HG02870 (cell line): ENCODE measurements around the gene IL22RA2.
"Not testable (repeated sequence)": the region's sequence is repeated elsewhere in the genome, so short reads cannot be mapped to it uniquely, and the experiment has no call there.

Experiments
- ATAC-seq: cut with Tn5 transposase; IDR thresholded peaks from one replicate; pipeline ENCODE4 v1.9.1; 2021; ENCODE audit warnings: mild to moderate bottlenecking, moderate library complexity; ENCODE audit not compliant: unreplicated experiment

Gene IL22RA2

DNA sequence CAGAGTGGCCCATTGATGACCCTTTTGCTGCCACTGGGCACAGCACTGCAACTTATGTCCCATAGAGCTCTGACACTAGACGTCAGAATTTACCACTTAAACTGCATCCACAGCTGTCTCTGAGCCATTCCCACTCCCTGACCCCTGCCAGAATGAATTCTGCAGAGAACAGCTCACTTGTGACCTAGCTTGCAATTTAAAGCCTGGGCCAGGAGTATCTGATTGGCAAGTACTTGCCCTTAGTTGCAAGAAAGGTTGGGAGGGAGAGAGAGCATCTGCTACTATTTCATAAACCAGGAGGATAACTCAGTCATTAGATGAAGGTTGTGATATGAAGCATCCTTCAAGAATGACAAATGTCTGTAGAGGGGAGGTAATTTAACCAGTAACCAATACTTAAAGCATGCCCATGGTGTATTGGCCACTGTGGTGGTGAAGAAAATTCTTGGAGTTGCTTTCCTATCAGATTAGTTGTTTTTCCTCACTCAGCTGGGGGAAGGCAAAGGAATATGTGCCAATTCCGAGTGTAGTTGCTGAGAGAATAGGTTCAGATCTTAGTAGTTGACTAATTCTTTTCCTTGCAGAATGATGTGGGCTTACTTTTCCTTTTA is 46.5 kb downstream of the IL22RA2 start:
- ATAC-seq, result no peak

DNA sequence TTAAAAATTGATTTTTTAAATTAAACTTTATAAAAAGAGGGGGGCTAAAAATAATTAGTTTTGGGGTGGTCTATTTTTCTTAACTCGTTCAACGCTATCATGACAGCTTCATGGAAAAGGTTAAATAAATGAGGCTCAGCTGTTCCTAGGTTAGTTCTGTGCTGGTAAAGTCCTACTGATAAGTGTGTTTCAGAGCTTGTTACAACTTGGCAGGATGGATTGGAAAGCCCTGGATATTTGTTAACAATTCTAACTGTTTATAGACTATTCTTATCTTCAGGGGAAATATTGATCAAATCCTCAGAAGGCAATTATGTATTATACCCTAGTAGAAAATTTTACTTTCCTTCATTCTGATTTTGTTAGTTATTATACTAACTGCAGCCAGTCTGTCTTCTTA is 50.4 kb downstream of the IL22RA2 start:
- no peak for ATAC-seq

DNA sequence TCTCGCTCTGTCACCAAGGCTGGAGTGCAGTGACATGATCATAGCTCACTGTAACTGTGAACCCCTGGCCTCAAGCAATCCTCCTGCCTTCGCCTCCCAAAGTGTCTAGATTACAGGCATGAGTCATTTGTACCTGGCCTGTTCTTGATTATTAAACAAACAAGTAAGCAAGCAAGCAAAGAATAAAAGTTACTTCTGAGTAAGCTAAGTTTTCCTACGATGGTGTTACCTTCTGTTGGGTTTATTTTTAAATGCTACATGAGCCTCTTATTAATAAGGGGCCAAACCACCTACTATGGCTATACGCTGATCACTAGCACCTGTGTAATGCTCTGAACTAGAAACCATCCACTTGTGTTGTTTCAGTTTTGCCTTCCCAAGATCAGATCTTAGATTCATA is 50.8 kb downstream of the IL22RA2 start:
- ATAC-seq, result peak; percentile 90

DNA sequence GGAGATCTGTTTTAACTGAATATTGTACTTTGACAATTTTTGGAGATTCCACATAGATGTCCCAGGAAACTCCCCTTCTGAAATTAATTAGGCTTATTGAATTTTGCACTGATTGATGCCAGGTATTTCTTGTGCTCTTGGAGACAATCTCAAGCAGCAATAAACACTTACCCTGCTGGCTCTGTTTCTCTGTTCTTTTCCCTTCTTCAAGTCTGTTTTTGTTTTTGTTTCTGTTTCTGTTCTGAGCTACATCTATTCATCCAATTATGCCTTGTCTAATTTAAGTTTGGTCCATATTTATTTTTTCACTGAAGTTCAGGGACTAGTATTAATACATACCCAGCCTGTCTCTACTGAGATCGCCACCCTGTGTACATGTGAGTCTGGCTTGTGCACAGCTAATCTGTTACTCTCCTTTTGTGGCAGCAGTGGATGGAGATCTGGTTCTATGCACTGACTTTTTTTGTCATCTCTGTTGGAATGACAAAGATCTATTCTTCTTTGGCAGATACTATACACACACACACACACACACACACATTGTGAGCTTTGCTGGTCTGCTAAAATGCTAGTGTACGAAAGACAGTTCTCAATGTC is 51.9 kb downstream of the IL22RA2 start:
- ATAC-seq, result no peak

DNA sequence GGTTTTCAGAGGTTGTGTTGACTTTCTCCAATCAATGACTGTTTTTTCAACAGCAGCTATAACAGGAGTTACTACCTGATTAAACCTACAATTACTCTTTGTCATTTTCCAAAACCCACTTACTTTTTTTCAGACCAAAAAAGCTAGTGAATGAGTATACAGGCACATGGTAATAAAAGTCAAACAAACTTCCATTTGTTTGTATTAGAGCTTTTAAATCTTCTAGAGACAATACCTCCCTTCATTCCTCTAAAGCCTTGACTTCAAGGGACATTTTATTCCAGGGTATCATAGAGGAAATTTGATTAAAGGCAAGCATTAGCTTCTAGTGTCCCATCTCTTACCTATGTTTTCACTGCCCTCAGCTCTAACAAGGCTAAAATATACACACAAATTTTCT is 52.7 kb downstream of the IL22RA2 start:
- ATAC-seq, result no peak

DNA sequence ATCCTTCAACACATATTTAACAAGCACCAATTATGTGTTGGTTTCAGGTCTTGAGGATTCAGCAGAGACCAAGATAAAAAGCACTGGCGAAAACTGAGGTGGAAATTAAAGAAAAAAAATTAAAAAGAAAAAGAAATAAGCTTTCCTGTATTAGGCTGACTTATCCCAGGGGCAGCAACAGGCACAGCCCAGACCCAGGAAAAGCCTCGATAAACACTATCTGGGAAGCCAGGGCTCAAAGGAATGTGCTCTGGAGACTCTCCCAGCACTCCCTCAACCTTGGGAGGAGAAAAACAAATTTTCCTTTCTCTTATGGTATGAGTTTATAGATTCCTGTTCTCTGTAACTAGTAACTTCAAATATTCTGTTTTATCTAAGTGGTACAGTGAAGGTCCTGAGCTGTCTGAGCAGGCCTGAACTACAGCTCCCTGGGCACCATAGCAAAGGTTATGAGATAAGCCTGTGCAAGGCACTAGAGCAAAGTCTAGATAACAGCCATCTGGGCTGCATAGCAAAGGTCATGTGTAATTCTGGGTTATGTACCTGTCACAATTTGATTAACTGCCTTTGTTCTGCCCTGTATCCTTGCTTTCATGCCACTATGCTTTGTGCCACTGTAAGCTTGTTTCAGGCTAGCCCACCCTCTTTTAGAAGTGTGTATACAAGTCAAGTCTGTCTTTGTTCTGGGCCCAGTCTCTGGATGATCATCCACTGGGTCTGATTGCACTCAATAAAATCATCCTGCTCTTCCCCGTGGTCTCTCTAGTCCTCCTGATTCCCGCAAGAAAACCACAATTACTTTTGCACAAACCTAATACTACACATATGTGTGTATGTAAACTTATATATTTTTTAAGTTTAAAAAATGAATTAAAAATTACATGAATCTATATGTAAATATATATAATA is 54.0 kb downstream of the IL22RA2 start:
- ATAC-seq, result no peak

DNA sequence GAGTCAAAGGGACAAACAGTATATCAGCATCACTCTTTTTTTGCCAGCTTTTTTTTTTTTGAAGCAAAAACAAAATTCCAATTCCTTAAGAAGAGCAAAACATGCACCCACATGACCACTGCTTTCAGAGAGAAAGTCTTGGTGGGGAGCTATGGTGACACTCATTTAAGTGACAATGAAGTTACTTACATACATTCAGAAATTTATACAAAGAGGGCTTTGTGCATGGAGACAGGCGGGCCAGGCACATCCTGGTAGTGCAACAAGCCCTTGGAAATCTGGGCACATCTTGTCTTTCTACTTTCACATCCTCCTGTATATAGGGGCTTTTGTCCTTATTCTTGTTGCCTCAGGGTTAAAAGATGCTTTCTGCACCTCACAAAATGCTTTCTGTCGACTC is 55.9 kb downstream of the IL22RA2 start:
- ATAC-seq, result no peak

DNA sequence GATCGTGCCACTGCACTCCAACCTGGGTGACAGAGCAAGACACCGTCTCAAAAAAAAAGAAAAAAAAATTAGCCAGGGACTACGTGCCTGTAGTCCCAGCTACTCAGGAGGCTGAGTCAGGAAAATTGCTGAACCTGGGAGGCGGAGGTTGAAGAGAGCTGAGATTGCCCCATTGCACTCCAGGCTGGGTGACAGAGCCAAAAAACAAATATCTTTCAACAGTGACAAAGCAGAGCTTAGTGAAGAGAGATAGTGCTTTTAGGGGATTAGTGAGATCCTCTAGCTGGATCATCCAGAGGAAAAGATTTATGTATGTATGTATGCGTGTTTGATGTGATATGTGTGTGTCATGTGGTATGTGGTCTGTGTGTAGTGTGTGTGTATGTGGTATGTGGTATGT is 56.6 kb downstream of the IL22RA2 start:
- ATAC-seq, result no peak

DNA sequence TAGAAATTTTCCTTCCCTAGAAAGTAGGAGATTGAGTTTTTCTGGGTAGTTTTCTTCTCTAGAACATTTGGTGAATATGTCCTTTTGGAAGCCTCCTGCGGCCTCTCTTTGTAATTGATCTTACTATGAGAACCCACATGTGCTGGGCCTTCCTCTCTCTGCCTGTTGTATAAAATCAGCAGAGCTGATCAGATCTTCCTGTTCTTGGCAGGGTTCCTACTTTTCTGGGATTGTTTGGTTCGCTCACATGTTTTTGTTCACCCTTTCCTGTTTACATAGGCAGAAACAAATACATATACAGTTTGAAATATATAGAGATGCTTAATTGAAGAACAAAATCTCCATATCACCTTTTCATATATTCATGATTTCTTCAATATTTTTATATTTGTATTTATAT is 57.8 kb downstream of the IL22RA2 start:
- no peak for ATAC-seq

DNA sequence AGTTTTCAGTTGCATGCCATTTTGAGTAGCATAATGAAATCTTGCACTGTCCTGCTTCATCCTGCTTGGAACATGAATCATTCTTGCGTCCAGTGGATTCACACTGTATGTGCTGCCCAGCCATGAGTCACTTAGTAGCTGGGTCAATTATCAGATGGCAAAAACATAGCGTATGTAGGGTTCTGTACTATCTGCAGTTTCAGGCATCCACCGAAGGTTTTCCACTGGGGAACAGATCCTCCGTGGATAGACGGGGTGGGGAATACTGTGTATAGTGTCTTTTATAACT is 61.4 kb downstream of the IL22RA2 start:
- no peak for ATAC-seq

DNA sequence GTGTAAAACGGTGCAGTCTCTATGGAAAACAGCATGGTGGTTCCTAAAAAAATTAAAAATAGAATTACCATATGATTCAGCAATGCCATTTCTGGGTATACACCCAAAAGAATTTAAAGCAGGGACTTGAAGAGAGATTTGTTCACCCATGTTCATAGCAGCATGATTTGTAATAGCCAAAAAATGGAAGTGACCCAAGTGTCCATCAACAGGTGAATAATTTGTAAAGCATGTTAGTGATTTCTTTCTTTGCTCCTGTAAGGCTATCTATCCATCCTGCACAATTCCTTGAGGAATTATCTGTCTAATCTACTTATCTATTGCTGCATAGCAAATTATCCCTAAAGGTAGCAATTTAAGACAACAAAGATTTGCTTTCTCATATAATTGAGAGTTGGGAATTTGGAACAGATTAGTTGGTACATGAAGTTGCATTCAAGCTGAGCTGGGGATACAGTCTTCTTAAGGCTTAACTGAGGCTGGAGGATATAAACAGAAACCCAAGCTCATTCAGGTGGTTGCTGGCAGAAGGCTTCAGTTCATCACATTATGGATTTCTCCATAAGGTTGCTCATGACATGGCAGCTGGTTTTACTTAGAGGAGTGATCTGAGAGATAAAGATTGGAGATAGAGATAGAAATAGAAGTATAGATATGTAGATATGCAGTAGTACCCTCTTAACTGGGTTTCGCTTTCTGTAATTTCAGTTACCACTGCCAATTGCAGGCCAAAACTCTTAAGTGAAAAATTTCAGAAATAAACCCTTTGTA is 62.0 kb downstream of the IL22RA2 start:
- no peak for ATAC-seq

DNA sequence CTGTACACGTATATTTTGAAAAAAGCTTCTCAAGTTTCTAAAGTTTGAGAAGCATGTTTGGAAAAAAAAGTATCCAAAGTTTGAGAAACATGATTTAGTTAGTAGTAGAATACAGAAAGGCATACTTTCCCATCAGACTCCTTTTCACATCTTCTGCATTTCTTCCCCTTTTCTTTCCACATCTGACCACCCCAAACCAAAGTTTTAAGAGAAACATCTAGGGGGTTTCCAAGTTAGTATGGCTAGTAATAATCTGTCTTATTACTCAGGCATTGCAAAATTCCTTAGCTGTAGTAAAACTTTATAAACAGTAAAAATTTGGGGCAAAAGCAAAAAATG is 65.7 kb downstream of the IL22RA2 start:
- no peak for ATAC-seq

DNA sequence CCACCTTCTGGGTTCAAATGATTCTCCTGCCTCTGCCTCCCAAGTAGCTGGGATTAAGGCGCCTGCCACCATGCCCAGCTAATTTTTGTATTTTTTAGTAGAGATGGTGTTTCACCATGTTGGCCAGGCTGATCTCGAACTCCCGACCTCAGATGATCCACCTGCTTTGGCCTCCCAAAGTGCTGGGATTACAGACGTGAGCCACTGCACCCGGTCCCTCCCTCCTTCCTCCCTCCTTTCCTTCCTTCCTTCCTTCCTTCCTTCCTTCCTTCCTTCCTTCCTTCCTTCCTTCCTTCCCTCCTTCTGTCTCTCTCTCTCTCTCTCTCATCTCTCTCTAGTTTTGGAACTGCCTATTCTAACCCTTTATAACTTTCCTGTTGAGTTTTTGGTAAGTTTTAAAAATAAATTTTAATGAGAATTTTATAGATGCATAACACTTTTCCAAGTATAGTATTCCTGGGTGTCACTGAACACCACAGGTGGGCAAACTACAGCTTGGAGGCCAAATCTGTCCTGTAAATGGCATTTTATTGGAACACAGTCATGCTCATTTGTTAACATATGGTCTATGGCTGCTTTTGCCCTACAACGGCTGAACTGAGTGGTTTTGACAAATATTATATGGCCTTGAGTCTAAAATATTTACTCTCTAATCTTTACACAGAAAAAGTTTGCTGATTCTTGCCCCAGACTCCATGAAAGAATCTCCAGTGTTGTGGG is 66.2 kb downstream of the IL22RA2 start:
- ATAC-seq, result not testable (repeated sequence)

DNA sequence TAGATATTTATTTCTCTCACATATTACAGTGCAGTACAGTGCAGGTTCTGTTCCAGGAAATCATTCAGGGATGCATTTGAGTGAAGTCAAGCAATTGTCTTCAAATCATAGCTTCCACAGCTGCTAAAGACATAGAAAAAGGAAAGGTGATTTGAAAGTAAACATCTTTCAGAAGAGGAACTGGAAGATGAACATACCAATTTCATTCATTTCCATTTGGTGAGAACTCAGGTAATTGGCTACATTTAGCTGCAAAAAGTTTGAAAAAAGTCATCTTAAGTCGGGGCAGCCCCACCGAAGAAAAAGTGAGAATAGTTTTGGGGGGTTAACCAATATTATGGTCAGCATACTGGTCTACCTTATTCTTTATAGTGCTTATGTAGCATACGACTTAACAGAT is 67.3 kb downstream of the IL22RA2 start:
- peak; percentile 25 for ATAC-seq

DNA sequence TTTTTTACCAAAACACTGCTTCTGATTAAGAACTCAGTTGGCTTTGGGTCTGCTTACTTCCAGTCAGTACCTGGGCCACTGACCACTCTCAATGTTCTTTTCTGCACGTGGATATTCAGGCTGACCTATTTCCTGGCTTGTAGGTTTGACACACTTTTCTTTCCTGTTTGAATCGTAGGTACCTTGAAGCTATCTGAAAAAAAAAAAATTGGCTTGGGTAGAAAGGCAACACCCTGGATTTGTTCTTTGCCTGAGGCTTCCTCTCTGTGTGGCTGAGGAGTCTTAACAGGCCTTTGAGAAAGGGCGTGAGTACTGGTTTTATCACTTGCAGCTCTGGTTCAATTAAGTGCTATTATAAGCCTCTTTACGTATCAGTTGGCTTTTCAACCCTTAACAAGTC is 68.1 kb downstream of the IL22RA2 start:
- no peak for ATAC-seq

DNA sequence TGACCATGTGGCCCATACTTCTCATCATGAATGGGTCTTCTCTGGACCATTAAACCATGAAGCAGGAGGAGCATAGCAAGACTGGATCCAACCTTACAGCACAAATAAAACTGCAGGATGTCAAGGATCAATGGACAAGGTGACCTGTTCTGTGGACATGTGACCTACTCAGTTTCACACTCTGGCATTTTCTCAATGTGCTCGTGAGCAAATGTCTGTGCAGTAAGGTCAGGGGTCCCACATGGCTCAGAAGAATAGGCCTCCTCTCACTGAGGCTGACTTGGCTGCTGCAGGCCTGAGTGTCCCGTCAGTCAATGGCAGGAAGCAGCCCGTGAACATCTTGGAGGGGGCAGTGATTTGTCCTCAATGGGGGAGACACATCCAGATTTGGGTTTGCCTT is 68.5 kb downstream of the IL22RA2 start:
- no peak for ATAC-seq

DNA sequence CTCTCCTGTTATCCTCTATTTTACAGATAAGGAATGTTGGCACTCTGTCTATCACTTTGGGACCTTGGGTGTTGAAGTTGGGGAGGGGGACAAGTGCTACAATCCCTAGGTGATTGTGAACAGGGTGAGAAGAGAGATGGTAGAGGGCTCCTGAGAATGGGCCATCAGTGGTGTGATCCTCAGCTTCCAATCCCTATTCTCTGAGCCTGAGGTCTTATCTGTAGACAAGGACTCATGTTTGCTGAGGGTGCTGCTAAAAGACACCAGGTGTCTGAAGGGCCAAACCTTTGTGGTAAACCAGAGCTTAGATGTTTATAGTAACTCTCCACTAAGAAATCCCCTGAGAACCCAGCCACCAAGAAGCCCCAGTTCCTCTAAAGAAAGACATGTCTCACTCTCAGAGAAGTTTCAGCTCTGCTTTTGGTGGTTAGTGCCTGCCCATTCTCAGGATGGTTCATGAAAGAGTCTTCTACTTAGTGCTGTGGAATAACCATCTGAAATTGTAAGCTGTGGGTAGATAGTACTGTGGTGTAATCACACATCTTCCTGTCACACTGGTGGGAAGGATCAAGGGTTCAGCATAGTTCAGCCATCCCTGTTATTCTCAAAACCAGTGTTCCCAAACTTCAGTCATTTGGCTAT is 70.5 kb downstream of the IL22RA2 start:
- ATAC-seq, result peak; percentile 73

DNA sequence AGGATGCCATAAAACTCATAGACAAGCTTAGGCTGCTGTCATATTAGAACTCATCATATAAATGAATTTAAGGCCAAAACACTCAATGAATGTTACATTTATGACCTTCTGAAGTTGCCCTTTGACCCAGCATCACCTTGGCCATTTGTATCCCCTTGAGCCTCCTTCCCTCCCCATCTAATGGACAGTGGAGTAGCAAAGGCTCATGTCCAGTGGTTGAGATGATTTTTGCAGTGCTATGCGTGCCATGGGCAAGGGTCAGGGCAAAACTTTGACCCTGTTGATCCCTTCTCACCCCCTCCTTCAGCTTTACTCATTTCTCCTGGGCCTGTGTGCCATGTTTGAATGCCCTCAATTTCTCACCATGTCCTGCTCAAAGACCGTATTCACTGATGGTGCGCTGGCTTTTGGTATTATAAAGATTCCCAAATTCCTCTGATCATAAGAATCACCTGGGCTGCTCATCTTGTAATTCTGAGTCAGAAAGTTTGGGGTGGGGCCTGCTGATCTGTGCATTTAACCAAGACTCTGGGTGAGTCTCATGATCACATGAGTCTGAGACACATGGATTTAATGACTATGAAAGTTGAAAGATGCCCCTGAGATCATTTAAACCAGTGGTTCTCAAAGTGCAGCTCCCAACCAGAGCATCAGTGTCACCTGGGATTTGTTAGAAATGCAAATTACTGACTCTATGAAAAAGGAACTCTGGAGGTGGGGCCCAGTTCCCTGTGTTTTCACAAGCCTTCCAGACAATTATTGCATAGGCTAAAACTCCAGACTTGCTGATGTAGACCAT is 71.2 kb downstream of the IL22RA2 start:
- peak; percentile 25 for ATAC-seq

DNA sequence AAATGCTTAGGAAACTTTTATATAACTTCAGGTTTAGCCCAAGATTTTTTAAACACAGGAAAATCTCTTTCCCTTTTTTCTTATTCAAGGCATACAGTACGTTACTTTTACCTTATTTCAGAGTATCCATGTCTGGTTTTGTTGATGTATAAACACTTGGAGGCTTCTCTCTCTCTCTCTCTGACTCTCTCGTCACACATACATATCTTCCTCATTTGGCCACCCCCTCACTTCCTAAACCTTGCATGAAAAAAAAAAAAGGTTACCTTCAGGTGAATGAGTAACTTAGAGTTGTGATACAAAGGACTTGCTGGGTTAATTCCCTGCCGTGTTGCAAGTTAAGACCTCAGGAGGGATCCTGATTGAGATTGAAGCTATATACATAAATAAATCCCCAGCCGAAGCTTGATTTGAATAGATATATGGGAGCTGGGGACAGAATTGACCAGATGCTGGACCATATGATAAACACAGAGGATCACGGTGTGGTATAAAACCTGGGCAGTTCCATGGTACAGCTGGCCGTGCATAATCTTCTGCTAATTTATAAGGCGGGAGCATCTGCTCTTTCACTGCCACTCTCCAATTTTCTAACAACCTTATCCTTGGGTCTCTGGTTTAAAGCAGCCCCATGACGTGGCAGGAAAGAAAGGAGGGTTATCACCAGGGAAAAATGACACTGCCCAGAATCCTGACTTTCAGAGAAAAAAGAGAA is 73.6 kb downstream of the IL22RA2 start:
- no peak for ATAC-seq
